SW 1271 (cell line): ENCODE results near the gene METTL25B.

Experiments
- DNase-seq, 2 experiments: peaks; one replicate each; lab custom pipeline; 2025; lab: John Stamatoyannopoulos, UW

Gene METTL25B

DNA sequence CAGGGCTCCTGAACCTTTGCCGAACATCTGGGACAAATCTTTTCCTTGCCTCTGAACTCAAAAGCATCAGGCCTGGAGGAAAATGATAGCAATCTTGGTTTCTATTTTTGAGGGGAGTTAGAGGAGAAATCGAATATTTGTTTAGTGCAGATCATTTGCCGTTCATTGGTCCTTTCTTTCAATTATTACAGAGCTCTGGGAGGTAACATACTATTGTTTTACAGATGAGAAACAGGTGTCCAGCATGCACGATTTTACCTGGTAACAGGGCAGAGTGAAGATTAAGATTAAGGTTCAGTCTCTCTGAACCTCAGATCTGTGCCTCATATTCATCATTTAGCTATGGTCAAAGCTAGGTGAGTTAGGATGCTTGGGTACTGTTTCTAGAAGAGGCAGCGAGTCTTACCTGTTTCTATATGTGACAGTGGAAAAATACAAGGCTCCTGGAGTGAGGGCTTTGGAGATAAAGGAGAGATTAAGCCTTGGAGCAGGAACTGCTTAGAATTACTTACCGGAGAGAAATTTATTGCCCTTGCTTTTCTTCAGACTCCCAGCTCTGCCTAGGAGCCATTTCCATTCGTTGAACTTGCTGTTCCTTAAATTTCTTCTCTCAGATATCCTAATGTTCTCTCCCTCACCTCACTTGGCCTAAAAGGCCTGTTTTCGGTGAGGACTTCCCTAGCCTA, 40.5 kb downstream of the METTL25B start:
- no peak for DNase-seq

DNA sequence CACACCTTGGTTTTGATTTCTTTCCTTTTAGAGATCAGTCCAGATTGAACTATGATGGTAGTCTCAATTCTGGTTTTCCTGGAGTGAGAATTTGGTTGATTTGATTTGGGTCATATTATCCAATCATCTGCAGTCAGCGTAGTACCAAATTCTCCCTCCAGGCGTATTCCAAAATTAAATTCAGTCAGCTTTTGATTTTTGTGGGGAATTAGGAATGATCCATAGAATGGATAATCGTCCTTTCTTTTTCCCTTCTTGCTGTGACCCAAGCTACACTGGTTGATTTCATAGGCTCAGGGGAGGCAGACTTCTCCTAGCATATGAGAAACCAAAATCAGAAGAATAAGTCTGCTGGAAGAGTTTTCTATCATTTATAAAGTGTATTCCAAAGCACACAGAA, 44.0 kb downstream of the METTL25B start:
- no peak for DNase-seq

DNA sequence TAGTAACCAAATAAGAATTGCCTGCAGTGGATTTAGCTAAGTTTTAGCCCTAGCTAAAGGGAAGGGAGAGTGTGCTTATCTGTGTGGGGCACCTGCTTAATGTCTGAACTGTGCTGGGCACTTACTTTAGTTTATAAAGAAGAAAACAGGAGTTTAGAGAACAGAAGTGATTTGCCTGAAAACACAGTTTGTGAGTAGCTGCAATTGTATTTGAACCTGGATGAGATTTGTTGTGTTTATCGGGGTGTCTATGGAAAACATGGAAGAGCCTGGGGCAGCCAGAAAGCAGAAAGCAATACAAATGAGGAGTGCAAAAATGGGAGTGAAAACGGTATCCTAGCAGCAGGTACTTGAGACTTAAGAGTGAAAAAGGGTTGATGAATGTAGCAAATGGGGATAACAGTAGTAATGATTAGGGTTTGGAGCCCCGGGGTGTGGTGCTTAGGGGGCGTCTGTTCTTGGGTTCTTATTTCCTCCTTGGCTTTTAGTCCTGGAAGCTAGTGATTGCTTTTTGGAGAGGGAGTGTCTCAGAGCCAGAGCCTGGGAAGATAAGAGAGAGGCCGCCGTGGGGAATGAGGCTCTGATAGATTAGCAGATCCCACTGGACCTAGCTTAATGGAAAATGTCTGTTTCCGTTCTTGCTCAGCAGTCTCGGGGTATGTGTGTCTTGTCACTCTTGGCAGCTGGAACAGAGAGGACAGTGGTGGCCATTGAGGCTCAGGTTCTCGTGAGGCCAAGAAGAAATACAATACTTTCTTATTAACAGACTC, 44.6 kb downstream of the METTL25B start:
- no peak for DNase-seq

DNA sequence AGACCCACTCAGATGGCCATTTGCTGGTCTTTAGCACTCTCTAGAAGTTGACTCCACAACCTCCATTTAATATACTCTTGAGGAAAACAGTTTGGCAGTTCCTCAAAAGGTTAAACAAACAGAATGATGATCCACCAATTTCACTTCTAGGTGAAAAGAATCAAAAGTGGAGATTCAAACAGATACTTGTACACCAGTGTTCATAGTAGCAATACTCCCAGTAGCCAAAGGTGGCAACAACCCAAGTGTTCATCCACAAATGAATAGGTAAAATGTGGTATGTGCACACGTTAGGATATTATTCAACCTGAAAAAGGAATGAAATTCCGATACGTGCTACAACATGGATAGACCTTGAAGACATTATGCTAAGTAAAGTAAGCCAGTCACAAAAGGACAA, 45.3 kb downstream of the METTL25B start:
- no peak for DNase-seq

DNA sequence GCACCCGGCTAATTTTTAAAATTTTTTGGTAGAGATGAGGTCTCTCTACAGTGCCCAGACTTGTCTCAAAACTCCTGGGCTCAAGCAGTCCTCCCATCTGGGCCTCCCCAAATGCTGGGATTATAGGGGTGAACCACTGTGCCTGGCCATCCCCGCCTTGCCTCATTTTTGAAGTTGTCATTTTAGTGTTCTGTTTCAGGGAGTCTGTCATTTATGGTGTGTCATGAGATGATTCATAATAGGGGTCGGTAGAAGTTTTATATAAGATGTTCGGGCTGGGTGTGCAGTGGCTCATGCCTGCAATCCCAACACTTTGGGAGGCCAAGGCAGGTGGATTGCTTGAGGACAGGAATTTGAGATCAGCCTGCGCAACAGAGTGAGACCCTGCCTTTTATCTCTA, 47.5 kb downstream of the METTL25B start:
- DNase-seq = no peak

DNA sequence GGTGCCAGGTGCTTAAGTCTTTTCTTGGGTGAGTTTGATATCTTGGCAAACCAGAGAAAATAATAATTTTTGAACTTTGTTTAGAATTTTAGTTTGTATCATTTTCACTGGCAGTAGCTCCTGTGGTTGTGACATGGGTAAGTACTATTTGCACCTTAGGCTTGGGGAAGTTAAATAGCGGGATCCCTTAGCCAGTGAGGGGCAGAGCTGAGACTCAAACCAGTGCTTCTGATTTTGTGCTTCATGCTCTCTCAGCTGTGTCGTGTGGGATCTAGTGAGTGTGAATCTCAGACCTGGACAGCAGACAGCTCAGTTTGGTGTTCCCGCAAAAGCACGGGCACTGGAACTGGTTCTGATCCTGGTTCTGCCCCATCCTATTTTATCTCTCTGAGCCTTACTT, 48.7 kb downstream of the METTL25B start:
- DNase-seq = no peak

DNA sequence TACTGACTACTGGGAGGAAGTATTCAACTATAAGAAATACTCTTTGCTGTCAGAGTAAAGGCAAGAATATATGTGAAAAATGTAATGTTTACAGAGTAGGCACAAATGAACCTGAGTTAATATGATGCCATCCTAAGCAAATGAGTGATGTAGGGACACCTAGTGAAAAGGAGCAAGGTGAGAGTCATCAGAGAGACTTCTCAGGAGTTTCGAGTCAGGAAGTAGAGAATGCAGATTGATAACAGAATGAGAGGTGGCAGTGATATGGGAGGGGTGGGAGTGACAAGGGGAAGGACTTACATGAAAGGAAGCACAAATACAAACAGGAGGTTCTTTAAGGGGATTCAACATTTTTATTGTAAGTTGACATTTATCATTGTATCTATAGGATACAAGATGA, 49.3 kb downstream of the METTL25B start:
- no peak for DNase-seq

DNA sequence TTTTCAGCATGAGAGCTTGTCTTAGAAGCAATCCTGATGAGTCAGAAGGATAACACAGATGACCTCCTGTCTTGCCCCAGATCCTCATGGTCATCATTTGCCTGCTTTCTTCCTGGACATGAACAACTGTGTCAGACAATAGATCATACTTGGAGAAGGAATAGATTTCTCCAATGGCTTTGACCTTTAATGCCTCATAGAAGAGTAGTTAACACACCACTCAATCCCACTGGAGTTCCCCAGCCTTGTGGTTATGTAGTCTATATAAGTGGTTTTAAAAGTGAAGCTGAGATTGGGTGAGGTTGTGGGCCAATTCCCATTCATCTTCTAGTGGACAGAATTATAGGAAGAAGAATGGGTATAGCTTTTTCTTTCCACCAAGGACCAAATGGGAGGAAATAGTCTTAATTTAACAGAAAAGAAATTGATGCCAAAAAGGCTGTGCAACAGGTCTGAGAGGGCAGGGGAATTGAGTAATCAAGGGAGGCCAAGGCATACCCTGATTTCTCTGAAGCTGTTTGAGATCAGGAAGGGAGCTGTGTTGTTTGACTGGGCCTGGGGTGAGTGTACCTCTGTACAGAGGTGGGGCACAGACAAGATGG, 53.4 kb downstream of the METTL25B start:
- DNase-seq = no peak

DNA sequence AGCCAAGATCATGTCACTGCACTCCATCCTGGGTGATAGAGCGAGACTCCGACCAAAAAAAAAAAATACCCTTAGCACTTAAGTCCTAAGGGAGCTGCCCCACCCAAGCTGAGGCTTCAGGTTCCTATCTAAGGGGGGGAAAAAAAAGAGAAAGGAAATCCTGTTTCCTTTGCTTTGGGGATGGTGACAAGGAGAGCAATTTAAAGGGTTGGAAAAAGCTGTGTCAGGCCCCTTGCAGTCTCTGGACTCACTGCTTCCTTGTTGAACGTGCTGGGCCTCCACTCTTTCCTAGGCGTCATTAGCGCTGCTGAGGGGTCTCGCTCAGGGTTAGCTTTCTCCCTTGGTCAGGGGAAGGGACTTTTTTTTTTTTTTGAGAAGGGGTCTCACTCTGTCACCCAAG, 57.2 kb downstream of the METTL25B start:
- DNase-seq = no peak
